HG03108 (cell line): Measurements from ENCODE around the gene EHD4.

Experiments used
- ATAC-seq: cut with Tn5 transposase; IDR thresholded peaks from one replicate; pipeline ENCODE4 v1.9.1; 2021; ENCODE audit warnings: moderate library complexity; ENCODE audit not compliant: unreplicated experiment

The EHD4 gene

DNA sequence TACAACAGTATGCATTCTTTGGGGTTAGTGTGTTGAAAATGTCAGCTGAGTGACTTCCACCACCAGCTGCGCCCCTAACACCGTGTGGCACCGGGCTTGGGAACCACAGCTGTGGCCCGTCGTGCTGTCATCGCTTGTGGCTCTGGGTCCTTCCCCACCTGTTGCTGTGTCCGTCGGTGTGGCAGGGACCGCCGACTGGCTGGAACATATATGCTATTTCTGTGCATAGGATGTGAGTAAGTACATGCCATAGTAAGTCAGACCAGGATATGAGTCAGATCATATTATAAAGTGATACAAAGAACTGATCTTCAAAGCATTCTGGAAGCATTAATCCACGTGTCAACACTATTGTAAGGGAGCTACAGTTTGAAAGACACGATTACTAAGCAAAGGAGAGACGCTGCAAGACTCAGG is 31.9 kb downstream of the EHD4 start:
- no peak for ATAC-seq

DNA sequence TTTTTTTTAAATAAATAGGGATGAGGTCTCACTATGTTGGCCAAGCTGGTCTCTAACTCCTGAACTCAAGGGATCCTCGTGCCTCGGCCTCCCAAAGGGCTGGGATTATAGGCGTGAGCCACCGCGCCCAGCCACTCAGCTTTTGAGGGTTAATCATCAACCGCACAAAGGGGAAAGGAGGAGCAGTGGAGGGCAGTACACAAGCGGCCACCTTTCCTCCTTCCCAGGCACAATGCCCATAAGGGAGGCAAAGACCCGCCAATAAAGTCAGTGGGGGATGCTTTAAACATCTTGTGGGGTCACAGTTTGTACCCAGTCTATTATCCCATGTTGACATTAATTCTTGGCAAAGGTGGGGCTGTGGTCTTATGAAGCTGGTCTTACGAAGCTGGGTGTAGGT is 32.4 kb downstream of the EHD4 start:
- ATAC-seq: no peak

DNA sequence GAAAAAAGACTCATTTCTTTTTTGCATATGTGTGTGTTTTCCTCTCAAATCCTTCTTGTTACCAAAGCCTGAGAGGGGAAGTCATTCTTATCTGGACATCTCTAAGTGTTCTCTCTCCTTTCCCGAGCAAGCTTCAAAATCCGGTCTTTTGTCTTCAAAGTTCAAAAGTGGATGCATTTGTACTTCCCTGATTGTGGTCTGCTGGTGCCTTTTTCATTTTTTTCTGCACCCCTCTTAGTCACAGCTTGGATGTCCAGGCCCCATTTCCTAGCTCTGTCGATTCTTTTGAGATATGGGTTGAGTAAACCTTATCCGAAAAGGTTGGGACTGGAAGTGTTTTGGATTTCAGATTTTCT is 34.8 kb downstream of the EHD4 start:
- no peak for ATAC-seq

DNA sequence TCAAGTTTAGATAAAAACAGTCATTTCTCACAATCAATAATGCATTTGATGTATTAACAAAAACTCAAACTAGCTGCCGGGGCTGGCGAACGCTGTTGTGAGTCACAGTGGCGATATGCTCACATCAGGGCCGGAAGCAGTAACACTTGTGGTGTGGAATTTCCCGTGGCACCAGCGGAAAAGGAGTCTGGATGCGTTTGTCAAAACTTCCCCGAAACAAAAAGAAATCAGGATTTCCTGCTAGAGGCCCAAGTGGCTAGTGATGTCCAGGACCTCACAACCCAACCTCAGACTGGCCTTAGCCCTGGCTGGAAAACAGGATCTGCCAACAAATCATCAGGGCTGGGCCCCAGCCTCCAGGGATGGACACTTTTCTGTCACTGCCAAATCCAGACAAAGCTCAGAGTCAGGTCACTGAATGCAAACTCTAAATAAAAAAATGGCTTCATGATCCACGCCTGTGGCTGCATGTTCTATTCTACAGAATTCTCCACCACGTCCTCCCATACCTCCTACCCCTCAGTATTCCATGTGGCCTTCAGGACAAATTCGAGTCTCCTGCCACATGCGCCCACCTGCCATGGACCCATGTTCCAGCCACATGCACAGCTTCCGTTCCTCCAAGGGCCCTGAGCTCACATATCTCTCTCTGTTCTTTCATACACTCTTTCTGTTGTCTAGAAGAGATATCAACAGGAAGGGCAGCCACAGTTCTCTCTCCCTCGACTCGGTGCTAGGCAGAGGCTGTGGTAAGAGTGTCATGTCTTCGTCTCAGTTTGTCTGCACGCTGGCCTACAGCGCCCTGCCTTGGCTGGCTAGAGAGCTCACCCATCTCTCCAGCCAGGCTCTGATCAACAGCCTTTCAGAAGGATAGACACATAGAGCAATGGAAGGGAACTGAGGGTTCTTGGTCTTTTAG is 35.4 kb downstream of the EHD4 start:
- peak; percentile 42 for ATAC-seq

DNA sequence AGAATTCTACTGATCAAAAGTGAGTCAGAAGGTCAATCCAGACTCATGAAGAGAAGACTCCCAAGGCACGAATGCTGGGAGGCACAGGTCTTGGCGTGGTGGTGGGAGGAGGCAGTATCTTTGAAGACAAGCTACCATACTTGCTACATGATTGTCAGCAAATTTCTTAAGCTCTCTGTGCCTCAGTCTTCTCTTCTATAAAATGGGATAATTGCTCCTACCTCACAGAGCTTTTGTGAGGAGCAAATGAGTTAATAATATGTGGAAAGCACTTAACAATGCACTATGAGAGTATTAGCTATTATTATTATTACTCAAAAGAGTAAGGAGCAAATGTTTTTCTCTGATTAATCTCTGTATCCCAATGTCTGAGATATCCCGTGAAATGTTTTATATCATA is 36.2 kb downstream of the EHD4 start:
- ATAC-seq: no peak

DNA sequence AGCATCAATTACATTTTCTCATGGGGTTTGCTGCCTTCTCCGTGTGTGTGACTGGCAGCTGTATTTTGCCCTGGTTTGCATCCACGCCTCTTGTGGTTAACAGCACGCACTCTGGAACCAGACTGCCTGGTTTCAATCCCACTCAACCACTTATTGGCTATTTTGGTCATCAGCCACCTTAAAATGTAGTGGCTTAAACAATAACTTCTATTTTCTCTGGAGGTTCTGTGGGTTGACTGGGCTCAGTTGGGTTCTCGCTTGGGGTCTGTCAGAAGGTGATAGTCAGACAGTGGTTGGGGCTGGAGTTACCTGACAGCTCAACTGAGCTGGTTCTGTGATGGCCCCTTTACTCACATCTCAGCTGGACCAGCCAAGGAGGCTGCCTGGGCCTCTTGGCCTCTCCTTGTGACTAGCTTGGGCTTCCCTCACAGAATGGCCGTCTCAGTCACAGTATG is 36.8 kb downstream of the EHD4 start:
- no peak for ATAC-seq

DNA sequence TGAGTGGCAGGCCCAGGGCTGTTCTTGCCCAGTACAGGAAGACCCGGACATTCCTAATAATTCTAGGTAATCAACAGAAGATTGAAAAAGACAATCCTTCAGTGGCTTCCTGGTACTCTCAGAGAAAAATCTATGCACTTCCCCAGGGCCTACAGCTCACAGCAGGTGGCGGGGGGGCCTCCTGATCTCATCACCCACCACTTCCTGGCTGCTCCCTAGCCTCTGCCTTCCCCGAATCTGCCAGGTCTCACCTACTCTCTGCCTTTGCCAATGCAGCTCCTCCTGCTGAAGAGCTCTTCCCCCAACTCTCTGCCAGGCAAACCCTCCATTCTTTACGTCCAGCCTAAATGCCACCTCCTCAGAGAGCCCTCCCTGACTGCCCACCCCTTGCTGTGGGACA is 37.5 kb downstream of the EHD4 start:
- peak; percentile 44 for ATAC-seq

DNA sequence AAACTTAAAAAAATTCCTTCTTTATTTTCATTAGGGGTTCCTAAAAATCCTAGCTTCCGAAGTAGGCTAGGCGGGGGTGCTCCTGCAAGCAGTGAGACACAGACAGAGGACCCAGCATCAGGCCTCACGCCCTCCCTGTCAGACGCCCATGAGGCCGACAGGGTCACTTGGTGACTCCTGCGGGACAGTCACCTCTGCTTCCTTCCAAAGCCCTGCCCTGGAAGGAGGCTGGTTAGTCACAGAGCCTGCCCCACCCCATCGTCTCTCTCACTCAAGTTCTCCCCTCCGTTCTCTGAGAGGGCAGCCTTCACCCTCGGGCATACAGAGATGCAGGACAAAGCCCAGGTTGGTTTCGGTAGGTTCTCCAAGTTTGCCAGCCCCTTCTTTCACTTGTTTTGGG is 38.6 kb downstream of the EHD4 start:
- no peak for ATAC-seq

DNA sequence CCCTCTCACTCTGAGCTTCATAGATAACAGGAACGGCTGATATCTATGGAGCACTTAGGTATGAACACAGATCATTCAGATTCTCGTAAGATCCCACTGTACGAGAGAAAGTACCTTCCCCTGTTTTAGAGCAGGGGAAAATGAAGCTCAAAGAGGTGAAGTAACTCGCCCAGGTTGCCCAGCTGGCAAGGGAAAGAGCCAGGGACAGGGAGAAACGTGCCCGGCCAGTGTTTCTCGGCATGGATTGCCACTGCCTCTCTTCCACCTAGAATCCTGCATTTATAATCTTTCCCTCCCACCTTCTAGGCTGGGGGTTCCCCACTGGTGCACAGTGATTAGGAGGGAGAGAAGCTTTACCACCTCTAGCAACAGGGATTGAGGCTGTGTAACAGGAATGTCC is 39.0 kb downstream of the EHD4 start:
- ATAC-seq: no peak

DNA sequence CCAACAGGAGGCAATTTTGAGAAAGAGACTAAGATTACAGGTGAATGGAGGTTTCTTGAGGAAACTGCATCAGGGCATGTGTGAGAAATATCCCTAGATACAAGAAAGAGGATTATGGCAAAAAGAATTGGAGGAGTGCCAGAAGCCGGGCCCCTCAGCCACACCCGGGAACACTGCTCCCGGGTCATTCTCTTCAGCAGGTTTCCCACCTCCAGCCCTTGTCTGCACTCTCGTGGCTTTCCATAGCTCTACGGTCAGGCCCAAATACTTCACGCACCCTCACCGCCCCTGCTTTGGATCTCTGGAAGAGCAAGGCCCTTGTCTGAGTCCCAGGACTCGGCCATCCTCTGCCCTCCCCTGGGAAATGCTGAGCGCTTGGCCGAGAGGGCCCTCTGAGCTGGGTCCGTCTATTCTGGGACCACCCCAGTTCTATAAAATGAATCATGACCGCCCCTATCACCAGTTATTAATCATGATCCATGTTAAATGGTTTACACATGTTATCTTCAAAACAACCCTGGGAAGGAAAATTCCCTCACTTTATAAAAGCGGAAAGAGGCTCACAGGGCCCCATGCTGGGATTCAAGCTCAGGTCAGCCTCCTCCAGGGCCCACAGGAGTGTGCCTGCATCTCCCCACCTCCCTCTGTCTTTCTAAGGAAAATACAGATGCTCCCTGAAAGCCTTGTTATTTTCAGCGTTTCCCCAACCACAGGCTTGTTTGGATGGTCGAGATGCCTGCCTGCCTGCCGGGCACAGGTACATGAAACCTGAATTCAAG is 39.7 kb downstream of the EHD4 start:
- ATAC-seq: no peak

DNA sequence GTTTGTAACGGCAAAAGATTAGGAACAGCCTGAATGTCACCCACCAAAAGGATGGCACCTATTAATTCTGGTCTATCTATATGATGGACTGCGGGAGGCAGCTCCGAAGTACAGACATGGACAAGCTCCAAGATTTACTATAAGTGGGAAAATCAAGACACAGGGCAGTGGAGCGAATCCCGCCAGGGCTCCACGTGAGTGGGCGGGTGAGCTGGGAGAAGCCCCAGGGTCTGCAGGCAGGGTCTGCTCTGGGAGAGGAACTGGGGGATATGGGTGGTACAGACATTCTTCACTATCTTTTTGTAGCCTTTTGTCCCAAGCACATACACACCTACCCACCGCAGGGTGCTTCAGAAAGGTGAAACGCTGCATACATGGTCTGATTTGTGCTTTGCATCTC is 40.3 kb downstream of the EHD4 start:
- no peak for ATAC-seq

DNA sequence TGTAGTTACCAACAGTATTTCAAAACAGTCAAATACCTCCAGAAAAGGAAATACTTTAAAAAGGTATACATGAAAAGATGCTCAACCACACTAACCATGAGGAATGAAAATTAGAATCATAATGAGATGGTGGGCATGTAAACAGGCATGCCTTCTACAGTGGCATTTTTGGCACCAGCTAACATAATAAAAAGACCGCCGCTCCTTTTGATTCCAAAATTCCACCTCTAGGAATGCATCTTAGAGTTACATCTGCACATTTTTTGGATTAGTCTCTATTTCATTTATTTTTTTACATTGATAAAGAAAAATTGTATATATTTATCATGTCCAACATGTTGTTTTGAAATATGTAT is 41.5 kb downstream of the EHD4 start:
- no peak for ATAC-seq

DNA sequence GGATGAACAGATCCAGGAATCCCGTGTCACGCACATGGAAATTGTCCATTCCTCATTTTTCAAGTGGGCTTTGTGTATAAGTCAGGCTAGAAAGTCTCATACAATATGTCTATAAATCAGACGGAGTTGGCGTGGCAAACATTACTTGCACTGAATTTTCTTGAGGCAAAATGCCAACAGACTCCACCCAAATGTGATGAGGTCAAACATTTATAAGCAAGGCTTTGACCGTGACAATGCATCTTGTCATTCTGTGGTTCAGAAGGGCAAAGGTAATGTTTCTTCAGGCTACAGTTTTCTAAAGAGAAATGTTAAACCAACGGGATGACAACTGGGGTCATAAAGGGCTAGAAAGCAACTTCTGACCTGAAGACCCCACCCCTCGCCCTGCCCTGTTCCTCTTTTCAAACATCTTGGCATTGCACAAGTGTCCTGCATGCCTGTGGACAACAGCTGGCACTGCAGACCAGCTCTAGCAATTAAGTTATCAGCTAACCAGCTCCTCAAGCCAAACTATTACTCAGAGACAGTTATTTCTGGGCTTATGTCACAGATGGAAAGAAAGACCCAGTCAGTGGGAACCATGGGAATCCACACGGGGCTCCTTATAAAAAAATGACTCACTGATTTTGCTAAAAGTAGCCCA is 42.0 kb downstream of the EHD4 start:
- no peak for ATAC-seq

DNA sequence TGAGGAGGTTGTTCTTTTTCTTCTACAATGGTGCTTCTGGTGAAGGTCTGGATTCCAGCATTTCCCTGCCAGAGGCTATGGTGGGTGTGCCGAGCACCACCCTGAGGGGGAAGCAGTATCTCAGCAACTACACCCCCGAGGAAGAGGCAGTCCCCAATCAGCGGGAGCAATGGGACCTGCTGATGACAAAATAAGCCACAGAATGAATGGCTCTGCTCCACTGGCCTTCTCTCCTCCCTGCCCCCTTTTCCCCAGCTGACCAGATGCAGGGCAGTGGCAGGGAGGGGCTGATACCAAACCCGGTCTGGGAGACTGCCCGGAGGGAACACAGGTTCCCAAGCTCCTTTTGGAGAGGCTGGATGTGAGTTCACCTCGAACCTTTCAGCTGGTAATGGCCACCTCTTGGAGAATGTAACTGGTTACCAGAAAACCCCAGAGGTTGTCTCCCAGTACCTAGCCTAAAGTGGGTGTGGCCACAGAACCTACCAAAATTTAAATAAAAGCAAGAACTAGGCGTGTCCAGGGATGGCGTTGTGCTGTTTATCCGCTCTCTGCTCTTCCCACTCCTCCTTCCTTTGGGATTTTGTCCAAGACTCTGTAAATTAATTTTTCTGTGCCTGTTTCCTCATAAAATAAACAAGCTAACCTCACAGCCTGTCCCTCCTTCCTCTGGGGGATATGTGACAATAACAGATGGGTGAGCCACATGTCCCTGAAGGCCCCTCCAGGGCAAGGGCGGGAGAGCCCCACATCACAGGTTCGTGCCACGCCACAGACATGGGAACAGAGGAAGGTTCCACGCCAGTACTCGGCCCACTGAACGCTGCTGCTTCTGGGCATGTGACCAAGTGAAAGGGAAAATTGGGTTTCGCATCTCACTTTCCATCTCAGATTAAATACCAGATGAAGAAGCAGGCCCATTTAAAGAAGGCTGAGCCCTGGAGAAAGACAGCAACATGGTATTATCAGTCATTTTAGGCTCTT is 43.4 kb downstream of the EHD4 start:
- ATAC-seq: peak; percentile 72

DNA sequence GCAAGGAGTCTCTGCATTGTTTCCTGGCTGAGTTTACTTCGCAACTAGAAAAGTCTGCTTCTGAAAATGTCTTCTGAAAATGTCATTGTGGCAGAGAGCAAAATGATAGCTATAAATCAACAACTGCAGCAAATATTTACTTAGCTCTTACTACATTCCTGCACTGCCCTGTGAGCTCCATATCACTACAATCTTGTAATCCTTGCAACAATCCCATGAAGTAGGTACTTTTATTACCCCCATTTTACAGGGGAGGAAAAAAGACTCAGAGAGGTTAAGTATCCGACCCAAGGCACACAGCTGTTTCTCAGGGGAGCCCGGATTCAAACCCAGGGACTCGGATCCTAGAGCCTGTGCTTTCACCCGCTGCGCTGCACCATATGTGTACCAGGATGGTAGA is 44.3 kb downstream of the EHD4 start:
- no peak for ATAC-seq

DNA sequence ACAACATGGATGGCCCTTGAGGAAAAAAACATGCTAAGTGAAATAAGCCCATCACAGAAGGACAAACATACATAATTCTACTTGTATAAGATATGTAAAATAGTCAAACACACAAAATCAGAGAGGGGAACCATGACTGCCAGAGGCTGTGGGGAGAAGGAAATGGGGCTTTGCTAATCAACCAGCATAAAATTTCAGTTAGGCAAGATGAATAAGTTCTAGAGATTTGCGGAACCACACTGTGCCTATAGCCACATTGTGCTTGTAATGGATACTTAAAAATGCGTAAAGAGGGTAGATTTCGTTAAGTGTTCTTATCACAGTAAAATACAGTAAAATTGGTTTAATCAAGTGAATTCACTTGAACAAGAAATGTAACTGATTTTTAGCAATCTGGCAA is 44.8 kb downstream of the EHD4 start:
- ATAC-seq: no peak

DNA sequence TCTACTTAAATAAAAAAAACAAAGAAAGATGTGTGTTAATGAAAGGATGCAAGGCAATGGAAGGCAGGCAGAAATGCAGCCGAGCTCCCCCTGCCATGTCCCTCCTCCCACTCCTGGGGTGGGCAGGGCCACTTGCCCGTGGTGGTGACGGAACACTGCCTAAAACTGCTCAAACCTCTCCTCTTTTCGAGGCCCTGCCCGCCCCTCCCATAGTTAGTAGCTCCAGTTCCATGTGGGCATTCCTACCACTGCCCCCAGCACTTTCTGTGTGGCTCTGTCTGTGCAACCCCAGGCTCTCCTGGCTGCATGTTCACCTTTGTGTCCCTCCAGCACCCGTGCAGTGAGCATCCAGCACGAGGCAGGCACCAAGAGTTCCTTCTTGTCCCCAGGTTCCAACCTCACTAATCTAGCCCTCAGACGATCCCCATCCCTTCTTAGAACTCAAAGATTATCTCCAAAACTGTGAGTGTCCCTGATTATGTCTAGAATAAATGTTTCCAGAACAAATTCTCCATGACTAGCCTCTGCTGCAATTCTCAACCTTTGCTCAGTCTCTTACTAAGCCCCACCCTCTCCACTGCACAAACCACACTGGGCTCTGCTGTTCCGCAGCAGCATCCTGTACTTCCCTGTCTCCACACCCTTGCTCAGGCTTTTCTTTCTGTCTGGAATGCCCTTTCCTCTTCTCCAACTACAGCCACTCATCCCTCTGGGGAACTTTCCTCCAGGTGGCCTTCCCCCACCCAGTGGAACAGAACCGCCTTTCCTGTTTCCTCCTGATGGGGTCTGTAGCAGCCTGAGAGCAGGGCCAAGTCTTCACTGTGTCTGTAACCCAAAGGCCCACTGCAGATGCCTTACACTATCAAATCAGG is 45.9 kb downstream of the EHD4 start:
- no peak for ATAC-seq

DNA sequence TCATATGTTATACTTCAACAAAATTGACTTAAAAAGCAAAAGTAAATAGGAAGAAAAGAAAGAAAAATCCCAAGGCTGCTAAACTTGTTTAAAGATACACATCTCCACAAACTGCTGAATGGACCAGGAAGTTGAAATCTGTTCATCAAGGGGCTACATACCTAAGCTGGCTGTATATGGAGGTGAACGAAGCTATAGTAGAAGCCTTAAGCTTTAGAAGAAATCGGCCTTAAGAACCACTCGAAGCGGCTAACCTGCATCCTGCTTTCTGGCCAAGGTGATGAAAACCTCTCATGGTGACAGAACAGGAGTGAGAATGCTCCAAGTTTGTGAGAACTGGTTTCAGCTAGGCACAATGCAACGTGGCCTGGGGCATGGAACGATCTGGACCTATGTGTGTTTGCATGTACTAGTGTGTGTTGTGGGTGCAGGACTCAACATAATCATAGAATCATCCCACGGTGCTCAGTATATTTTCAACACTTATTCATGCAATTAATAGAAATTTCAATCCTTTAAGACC is 47.2 kb downstream of the EHD4 start:
- ATAC-seq: no peak

DNA sequence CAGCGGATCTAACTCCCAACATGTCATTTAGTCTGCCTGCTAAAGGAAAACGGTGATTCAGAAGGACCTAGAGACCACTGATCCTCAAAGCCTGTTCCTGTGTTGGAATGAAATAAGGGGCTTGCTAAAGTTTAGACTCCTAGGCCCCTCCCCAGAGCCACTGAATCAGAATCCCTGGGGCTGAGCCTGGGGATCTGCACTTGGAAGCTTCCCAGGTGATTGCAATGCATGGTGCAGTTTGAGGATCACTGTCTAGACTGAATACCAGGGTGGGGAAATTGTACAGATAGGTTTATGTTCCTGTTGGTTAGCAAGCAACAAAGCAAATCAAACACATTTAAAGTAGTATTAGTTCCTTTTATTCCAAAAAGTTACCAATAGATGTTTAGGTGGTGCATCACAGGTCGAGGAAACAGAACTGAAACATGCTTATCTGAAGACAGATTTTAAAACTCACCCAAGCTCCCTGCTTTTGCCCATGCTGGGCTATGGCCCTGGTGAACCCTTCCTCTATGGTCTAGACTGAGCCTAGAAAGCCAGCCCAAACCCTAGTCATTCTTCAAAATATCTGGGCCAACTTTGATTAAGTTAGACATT is 48.9 kb downstream of the EHD4 start:
- ATAC-seq: no peak
